C4-2B (cell line): ENCODE measurements around the gene KMT5B.

Experiments used
- CTCF ChIP-seq: fragments of 450-650 bp; conservative IDR thresholded peaks from 2 replicates; pipeline ENCODE4 v1.5.1; 2017; ENCODE audit warnings: mild to moderate bottlenecking
- ZFX ChIP-seq: fragments of 450-650 bp; IDR thresholded peaks from 2 replicates; pipeline ENCODE4 v1.6.1; 2017

- no peak for TF ChIP-seq CTCF
- no peak for TF ChIP-seq ZFX
Observed at GRCh38 chr11:68146010-68146540, 67.0 kb downstream of the KMT5B start.
